ENCODE data around the gene L1CAM.

Gene L1CAM

DNA sequence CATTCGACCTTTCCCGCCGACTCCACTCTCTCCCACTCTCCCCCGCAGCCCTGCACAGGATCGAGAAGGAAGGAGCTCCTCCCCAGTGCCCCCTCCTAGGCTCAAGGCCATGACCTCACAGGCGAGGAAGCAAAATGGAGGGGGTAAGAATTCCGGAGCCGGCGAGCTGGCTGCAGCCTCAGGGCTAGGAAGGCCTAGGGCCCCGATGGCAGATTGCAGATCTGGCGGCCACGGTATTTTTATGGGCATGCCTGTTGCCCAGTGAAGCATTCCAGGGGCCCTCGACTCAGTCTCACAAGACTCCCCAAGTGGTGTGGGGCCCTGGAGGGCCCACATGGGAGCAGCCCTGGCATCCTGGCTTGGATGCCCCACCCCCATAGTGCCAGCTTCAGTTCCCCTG, 942 bp upstream of the L1CAM start:
- TF ChIP-seq, protein P1, sequence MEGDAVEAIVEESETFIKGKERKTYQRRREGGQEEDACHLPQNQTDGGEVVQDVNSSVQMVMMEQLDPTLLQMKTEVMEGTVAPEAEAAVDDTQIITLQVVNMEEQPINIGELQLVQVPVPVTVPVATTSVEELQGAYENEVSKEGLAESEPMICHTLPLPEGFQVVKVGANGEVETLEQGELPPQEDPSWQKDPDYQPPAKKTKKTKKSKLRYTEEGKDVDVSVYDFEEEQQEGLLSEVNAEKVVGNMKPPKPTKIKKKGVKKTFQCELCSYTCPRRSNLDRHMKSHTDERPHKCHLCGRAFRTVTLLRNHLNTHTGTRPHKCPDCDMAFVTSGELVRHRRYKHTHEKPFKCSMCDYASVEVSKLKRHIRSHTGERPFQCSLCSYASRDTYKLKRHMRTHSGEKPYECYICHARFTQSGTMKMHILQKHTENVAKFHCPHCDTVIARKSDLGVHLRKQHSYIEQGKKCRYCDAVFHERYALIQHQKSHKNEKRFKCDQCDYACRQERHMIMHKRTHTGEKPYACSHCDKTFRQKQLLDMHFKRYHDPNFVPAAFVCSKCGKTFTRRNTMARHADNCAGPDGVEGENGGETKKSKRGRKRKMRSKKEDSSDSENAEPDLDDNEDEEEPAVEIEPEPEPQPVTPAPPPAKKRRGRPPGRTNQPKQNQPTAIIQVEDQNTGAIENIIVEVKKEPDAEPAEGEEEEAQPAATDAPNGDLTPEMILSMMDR (IDR thresholded peaks at IDR 0.05; ENCODE audit: low read depth, low read length, missing control alignments) = no peak
- no peak overlapping the region for H3K4me3 ChIP-seq (ENCODE audit: low read depth, low read length)
- no peak for DNase-seq (ENCODE audit: low read depth)

DNA sequence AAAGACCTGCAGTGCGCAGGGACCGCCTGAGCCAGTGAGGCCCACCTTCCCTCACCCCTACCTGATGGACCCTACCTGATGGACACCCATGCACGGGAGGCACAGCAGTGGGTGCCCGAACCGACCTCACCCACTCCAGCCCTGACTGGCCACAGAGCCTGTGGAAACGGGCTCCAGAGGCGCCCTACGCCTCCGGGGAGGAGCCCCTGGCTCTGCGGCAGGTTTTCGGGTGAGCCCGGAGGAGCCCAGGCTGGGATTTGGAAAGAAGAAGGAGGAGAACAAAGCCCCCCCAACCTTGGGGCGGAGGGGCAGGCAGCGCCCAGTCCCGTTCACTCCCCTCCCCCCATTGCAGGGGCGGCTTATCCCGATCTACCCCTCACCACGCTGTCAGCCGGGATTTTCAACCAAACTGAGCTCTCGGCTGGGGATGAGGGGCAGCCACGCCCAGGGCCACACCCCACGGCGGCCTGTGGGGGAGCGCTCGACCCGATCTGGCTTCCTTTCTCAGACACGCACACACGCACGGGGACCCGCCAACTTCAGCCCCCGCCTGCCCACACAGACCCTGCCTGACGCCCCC, 675 bp downstream of the L1CAM start:
- TF ChIP-seq, protein P1 (IDR thresholded peaks at IDR 0.05; ENCODE audit: low read depth, low read length, missing control alignments) = no peak
- no peak overlapping the region for H3K4me3 ChIP-seq (ENCODE audit: low read depth, low read length)
- DNase-seq (ENCODE audit: low read depth) = no peak

DNA sequence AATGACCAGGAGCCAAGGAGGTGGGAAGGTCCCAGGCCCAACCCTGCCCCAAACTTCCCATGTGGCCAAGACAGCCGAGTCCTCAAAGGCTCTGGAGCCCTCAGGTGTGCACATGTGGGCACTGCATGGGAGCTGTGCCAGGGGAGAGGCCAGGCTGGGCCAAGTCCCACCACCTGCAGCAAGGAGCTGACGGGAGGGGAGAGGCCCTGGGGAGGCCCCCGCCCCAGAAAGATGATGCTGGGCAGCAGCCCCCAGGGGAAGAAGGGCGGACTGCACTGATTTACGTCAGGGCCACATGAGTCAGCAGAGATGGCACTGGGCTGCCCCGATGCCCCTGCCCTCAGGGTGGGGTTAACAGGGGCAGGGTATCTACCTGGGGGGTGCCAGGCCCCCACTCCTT, 1.4 kb downstream of the L1CAM start:
- no peak overlapping the region for H3K4me3 ChIP-seq (ENCODE audit: low read depth, low read length)
- TF ChIP-seq, protein P1 (IDR thresholded peaks at IDR 0.05; ENCODE audit: low read depth, low read length, missing control alignments) = peak; percentile 15
- no peak for DNase-seq (ENCODE audit: low read depth)

DNA sequence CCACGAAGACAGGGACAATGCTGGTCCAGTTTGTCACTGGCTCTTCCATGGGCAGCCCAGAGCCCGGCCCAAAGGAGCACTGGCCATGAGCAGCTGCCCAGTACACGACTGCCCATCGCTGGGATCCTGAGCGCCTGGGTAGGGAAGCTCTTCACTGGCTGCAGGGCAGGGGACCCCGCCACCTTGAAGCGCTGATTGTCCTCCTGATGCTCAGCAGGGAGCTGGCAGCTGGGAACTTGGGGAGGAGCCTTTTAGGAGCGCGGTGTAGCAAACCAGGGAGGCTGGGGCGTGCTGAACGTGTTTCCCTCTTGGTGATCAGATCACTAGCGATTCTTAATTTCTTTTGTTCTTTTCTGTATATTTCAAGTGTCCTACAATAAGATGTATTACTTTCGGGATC, 1.8 kb downstream of the L1CAM start:
- no peak for DNase-seq (ENCODE audit: low read depth)
- TF ChIP-seq, protein P1 (IDR thresholded peaks at IDR 0.05; ENCODE audit: low read depth, low read length, missing control alignments) = no peak
- no peak overlapping the region for H3K4me3 ChIP-seq (ENCODE audit: low read depth, low read length)

DNA sequence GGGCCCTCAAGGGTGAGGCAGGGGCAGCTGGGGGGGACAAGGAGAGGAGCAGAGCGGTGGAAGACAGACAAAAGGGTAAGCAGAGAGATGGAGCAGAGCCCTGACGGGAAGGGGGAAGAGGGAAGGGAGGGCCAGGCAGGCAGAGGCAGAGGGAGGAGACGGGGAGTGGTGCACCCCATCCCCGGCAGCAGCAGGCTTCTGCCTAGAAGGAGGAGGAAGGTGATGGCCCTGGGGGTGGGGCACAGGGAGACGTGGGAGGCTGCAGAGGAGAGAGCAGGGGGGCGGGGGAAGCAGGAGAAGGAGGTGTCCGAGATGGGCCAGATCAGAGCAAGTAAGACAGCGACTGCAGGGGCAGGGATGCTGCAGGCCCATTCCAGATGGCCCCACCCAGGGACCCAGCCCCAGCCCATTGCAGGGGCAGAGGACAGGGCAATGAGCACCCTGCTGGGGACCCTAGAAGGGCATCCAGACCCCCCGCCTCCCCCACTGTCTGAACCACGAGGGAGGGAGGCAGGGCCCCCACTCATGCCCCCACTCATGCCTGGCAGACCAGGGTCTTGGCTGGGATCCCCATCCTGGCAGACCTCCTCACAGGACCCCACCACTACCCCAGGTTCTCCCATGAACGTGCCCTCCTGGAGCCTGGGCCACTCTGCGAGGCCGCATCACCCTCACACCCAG, 2.7 kb downstream of the L1CAM start:
- DNase-seq (ENCODE audit: low read depth) = no peak
- TF ChIP-seq, protein P1 (IDR thresholded peaks at IDR 0.05; ENCODE audit: low read depth, low read length, missing control alignments) = no peak
- H3K4me3 ChIP-seq (ENCODE audit: low read depth, low read length) = no peak overlapping the region

DNA sequence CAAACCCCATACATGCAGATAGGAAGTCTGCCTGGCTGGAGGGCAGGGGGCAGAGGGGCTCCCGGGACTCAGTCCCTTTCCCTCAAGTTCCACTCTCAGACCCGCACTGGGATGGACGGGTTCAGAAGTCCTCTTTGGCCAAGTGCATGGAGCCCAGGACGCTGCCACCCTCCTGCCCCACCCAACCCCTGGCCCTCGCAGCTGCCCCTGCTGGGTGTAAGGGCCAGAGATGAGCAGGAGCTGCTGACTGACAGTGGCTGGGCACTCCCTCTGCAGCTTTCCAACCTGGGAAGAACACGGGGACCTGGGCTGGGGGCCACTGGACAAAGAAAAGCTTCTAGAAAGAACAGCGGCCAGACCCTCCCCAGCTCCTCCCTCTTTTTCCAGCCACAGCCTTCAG, 3.4 kb downstream of the L1CAM start:
- DNase-seq (ENCODE audit: low read depth) = no peak
- TF ChIP-seq, protein P1 (IDR thresholded peaks at IDR 0.05; ENCODE audit: low read depth, low read length, missing control alignments) = no peak
- H3K4me3 ChIP-seq (ENCODE audit: low read depth, low read length) = no peak overlapping the region

DNA sequence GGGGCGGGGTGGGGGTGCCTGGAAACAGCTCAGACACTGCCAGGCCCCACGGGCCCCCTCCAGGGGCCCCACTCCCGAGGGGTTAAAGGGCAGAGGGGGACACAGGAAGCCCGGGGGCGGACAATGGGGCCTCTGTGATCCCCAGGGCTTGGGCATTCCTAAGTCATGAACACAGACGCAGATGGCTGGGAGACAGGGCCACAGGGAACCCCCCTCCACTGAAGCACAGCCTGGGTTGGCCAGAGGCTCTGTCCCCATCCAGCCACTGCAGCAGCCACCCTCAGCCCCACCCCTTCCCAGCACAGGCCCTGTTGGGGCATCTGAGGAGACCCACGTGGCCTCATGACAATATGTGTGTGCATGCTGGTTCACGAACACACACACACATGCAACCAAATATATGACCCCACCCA, 3.9 kb downstream of the L1CAM start:
- no peak for DNase-seq (ENCODE audit: low read depth)
- TF ChIP-seq, protein P1 (IDR thresholded peaks at IDR 0.05; ENCODE audit: low read depth, low read length, missing control alignments) = no peak
- no peak overlapping the region for H3K4me3 ChIP-seq (ENCODE audit: low read depth, low read length)

All from GM12864 (cell line).